HG02852 (cell line): ENCODE data around the gene ENOX2.
"Not testable (repeated sequence)": the region's sequence is repeated elsewhere in the genome, so short reads cannot be mapped to it uniquely, and the experiment has no call there.

Source experiments
- ATAC-seq: cut with Tn5 transposase; IDR thresholded peaks from one replicate; pipeline ENCODE4 v1.9.1; 2021; ENCODE audit warnings: mild to moderate bottlenecking, moderate library complexity; ENCODE audit not compliant: unreplicated experiment

Gene ENOX2

DNA sequence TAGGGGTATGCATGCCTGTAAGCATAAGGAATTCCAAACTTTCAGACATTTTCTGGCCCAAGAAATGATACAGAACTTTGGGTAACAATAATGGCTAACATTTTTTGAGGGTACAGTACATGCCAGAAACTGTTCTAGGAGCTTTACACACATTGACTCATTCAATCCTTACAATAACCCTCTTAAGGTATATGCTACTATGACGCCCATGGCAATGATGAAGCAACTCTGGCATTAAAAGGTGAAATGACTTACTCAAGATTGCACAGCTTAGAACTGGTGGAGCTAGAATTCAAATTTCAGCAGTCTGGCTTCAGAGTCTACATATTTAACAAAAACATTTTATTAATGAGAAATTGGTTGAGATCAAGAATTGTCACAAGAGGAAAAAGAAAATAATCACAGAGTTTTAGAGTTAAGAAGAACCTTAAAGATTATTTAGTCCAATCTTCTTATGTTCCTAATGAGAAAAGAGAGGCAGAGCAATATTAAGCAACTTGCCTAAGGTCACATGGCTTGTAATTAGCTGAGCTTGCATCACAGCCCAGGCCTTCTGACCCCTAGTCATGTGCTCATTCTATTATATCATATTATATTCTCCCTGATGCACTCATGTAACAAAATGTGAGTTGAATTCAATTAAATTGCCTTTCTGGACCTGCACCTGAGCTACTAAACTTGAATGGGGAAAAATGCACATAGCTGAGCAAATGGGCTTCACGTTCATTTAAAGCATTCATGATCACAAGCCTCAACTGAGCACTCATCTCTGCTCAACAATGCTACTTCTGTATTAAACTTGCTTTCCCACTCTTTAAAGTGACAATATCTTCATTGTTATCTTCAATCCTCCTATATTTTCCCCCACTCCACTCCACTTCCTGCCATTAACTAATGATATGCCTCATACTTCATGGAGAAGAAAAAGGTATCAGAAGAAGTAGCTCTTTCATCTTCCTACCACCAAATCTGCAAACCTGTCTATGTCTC is 73.2 kb downstream of the ENOX2 start:
- ATAC-seq: no peak

DNA sequence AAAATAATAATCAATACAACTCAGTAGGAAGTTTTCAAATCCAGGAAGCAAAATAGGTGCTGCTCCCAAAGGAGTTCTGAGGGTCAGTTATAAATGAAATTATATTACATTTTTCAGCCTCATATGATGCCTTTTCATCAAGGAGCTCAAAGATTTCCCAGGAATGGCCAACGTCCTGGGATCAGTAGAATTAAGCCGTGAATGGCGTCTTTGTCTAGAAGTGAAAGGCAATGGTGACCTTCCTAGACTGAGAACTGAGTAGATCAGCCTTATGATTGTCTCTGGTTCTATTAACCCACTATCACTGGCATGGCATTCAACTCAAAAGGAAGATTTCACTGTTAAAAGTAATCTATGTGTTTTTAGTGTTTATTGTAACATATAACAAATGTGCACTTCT is 74.4 kb downstream of the ENOX2 start:
- ATAC-seq: no peak

DNA sequence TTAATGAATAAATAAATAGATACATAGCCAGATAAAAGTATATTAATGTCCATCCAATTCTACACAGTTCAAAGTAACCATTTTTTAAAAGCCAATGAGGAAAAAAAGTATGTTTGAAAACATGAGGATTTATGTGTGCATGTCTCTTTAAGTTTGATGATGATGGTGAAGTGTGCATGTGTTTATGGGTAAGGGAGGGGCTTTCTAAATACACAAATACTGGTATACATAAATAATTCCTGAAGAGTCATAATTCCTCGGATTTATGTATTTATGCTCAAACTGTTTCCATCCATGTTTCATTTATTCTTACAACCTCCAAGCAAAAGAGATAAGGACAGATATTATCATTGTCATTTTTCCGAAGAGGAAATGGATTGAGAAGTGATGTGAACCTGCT is 75.4 kb downstream of the ENOX2 start:
- ATAC-seq: no peak

DNA sequence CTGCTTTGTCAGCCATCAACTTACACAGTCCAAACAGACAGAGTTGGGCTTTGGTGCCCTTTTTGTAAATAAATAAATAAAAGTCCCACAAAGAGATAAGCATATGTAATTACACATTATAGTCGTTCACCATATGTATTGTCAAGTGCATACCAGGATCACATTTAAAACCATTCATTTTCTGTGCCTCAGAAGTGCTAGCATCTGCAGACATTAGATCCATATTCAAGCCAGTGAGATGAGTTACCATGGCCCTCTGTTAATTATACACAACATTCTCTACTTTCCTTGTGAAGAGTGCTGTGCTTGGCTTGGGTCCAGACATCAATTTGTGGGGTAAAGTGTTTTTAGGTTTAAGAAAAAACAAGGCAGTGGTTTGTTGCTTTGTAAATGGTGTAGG is 76.8 kb downstream of the ENOX2 start:
- no peak for ATAC-seq

DNA sequence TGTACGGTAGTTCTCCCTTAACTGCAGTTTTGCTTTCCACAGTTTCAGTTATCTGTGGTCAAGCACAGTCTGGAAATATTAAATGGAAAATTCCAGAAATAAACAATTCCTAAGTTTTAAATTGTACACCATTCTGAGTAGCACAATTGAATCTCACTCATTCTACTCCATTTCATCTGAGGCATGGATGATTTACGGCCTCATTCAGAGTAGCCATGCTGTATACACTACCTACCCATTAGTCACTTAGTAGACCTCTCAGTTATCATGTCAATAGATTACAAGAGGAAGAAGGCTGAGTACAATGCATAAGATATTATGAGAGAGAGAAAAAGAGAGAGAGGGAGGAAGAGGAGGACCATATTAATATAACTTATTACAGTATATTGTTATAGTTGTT is 77.5 kb downstream of the ENOX2 start:
- no peak for ATAC-seq

DNA sequence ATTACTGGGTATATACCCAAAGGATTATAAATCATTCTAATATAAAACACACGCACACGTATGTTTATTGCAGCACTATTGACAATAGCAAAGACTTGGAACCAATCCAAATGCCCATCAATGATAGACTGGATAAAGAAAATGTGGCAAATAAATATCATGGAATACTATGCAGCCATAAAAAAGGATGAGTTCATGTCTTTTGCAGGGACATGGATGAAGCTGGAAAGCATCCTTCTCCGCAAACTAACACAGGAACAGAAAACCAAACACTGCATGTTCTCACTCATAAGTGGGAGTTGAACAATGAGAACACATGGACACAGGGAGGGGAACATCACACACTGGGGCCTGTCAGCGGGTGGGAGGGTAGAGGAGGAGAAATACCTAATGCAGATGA is 83.6 kb downstream of the ENOX2 start:
- ATAC-seq: not testable (repeated sequence)

DNA sequence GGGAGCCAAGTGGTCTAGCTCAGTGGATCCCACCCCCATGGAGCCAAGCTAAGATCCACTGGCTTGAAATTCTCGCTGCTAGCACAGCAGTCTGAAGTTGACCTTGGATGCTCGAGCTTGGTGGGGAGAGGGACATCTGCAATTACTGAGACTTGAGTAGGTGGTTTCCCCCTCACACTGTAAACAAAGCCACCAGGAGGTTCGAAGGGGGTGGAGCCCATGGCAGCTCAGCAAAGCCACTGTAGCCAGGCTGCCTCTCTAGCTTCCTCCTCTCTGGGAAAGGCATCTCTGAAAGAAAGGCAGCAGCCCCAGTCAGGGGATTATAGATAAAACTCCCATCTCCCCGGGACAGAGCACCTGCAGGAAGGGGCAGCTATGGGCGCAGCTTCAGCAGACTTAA is 89.1 kb downstream of the ENOX2 start:
- ATAC-seq: not testable (repeated sequence)

DNA sequence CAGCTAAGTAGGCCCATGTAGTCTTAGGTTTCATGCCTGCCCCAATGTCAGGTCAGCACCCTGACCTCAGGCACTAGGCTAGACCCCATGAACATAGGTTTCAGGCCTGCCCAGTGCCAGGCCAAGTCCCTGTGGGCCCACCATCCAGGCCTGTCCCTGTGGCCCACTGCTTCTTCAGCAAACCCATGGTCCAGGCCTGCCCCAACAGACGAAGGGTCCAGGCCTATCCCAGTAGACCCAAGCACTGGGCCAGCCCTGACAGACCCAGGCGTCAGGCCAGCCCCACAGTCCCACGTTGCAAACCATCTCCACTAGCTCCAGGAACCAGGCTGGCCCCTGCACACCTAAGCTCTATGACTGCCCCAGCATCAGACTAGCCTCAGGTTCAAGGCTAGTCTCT is 92.4 kb downstream of the ENOX2 start:
- no peak for ATAC-seq

DNA sequence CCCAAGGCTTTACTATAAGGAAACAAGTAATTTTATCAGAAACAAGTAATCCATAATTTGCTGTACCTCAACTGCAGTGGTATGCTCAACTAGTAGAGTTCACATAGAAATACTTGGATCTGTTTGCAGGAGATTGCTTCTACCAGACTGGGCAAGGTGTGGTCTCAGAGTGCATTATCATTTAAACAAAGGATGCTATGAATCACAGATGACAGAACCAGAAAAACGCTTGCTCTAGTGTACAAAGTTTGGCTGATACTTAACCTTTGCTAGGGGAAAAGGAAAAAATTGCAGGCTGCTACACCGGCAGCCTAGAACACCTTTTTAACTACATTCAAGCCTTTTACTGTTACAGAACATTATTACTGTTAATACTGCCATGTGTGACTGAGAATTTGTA is 97.1 kb downstream of the ENOX2 start:
- no peak for ATAC-seq

DNA sequence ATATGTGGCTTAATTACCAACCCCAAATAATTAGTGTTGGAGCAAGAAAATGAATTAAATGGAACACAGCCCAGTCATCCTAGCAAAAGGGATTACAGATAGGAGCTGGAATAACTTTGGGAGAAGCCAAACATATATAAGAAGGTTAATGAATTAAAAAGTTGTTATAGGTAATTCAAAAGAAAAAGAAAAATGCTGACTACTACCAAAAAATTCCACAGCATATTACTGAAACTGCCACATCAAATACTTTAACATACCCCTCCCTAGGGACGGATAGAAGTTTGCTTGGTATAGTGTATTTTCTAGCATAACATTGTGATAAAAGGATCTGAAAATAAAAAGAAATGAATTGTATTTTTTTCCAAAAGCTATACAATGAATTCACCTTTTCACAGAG is 99.5 kb downstream of the ENOX2 start:
- no peak for ATAC-seq

DNA sequence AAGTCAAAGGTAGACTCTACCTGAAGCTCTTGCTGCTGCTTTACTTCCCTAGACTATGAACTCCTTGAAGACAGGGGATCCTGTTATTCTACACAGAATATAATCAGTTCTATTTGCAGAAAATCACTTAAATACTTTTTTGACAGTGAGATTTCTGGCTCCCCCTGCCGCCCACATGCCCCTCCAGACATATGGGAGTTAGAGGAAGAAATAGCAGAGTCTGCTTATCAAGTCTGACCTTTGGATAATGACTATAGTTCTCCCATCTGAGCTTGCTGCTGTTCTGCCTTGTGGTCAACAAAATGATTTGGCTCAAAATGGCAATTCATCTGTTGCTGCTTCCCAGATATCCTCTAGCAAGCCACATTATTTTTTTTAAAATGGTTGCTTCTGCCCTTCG is 101.1 kb downstream of the ENOX2 start:
- no peak for ATAC-seq

DNA sequence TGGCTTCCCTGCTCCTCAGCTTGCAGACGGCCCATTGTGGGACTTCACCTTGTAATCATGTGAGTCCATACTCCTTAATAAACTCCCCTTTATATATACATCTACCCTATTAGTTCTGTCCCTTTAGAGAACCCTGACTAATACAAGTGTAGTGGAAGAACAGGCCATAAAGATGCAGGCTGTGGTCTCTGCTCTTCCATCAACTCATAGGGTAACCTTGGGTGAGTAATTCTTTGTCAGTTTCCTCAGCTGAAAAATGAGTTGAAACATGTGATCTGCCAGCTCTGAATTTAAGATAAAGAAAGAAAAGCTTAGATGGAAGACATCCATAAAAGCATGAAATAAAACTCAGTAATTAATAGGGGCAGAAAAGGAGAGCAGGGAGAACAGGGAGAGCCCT is 103.6 kb downstream of the ENOX2 start:
- ATAC-seq: no peak

DNA sequence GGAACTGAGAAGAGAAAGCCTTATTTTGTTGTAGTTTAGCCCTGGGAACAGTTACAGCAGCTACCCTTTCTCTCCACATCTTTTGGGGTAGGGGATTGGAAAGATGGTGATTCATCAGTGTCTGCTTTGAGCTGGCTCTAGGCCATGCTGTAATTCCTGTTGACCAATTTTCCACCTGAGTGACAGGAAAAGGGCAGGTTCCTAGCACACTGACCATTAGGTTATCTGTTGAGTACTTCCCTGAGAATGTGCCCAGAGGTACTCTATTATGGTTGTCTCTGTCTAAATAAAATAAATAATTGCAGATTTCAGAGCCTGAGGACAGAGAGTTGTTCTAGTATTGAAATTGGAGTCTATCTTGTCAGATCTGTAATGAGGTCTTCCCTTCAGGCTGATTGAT is 109.0 kb downstream of the ENOX2 start:
- no peak for ATAC-seq

DNA sequence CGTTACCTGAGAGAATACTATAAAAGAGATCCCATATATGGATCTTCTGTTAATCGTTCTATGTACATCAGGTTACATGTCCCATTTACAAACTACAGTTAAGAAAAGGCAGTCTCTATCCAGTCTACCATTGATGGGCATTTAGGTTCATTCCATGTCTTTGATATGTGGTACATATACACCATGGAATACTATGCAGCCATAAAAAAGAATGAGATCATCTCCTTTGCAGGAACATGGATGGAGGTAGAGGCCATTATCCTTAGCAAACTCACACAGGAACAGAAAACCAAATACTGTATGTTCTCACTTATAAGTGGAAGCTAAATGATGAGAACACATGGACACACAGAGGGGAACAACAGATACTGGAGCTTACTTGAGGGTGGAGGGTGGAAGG is 111.1 kb downstream of the ENOX2 start:
- ATAC-seq: not testable (repeated sequence)

DNA sequence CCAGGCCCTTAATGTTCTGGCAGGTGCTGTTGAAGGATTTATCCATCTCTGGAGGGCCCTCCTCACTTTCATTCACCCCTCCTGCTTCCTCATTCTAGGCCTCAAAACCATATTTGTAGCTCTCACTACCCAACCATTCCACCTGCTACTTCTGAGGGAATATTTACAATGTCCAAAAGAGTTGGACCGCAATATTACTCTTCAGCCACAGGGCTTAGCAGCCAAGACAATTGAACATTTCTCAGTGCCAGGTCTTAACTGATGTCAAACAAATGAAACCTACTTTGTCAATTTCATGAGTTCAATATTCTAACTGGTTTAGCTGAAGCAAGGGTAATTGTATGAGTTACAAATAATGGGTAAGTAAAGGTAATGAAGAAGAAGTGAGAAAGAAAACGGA is 113.2 kb downstream of the ENOX2 start:
- ATAC-seq: no peak

DNA sequence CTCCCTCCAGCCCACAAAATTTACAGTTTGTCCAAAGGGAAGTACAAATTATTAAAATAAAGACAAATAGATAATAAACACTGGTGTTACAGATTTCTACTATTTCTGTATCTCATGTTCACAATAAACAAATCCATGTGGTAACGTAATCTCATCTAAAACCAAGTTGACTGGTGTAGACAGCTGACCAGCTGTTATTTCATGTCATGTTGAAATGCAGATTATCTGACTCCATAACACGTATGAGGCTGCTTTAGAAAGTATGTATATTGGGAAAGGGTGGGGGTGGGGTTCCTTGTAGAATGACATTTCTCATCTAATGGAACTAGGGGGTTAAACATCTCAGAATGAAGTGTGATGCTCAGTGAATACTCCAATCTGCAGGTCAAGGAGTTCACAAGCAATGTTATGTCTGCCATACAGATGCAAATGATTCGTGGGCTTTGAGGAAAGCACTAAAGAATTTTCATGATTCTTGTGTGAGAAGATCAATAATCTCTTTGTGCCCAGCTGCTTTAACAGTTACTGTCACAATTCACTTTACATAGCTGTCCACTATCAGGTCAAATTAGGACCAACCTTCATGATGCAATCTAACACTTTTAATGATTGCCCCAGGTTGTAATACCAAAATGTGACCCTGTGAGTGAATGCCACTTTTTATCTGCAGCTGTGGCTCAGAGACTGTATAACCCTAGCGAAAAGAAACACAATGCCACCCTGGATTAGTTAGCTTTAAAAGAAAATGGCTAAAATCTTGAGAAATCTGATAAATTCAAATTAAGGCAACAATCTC is 114.0 kb downstream of the ENOX2 start:
- no peak for ATAC-seq

DNA sequence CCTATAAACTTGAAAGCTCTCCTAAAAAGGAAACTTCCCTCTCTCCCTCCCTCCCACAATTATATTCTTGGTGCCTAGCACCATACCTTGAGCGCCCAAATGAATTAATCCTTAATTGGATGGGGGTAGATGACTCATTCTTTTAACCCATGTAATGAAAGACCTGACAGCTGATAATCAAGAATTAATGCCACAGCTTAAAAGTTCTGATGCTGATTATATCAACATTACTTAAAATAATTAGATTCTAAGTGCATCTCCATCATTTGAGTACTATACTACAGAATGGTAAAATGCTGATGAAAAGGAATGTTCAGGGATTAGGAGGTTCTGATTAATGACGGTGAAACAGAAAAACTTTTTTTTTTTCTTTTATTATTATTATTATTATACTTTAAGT is 117.0 kb downstream of the ENOX2 start:
- no peak for ATAC-seq

DNA sequence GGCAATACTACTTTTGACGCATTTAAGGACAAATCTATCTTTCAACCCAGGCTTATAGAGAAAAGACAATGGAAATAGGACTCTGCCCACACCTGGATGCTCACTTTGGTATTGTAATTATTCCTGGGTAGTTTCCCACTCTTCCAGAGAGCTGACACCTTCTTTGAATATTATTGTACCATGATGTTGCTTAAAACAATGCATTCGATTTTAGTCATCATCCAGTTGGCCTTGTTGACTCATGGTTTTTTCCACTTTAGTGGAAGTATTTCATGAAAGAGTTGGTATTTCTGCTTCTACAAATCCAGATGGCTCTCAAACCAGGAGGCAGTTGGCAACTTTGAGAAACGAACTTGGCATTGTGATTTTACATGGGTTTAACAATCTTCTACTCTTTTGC is 124.2 kb downstream of the ENOX2 start:
- no peak for ATAC-seq

DNA sequence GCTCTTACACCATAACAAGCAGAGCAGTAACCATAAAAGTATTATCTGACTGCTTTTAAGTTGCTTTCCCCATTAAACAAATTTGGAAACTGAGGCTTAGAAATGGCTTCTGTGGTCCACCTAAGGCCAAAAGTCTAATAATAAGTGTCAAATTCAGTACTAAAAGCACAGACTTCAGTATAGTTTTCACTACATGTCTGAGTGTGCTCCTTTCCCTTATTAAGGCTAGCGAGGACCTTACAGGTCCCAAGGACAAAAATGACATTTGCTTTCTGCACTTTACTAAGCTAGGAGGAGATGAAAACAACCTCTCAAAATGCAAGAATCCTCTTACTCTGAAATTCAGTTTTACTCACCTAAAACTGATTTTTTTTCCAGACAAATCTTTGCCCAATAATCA is 127.2 kb downstream of the ENOX2 start:
- peak; percentile 45 for ATAC-seq

DNA sequence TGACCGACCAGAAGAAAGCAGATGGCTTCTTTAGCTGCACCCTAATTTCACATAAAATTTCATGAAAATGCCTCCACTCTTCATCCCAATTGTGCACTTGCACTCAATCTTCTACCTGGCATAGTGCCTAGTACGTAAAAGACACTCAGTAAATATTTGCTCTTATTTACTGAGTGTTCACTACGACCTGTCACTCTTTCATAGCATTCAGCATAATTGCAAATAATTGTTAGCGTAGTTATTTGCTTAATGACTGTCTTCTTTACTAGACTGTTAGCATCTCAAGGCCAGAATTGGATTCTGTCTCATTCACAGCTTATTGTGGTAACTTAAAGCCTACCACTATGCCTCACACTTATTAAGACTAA is 130.2 kb downstream of the ENOX2 start:
- no peak for ATAC-seq

DNA sequence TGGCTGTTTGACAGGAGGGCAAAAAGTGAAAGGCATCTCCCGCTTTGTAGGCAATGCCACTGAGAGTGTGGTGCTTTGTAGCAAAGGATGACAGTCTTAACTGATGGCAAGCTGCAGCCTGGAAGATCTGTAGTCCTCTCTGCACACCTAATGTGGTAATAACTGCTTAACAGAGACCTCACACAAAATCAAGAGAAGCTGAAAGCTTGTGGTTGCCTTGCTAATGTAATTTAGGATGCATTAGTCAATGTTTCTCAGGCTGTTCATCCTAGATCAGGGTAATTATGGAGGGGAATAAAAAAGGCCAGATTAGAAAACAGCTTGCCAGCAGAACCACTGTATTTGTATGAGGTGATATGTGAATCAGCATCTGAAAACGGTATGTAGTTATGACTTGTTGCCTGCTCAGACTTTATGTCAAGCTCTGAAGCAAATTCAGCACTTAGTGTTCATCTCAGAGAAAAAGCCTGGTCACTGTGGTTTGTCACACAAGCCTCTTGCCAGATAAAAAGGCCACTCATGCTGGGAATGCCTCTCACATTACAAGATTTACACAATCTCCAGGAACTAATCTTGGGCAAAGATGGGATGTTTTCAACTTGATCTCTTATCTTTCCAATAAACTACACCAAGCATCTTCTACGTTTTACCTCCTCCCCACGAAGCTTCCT is 130.8 kb downstream of the ENOX2 start:
- no peak for ATAC-seq

DNA sequence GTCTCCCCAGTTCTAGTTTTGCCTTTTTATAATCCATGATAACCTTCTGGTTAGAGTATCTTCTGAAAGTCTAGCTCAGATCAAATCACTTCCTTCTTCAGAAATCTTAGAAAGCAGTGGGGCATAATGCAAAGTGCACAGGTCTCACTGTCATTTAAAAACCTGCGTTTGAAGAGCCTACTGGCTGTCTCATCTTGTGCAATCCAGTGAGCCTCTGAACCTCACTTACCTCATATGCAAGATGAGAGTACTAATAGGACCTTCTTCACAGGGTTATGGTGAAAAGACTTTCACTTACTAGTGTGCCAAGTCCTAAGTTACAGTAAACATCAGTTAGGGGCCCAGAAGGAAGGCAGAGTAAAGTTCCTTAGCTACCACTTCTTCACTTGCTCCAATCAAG is 131.4 kb downstream of the ENOX2 start:
- no peak for ATAC-seq
